Nephron progenitor cell (in vitro differentiated cells): Measurements from ENCODE around the gene TDRD15.

Experiments
- DNase-seq: peaks from one replicate; pipeline ENCODE4 v3.0.0; 2021
- H3K27ac Mint-ChIP-seq: 2 replicates; pipeline ENCODE4 v1.8.0; 2021; ENCODE audit warnings: mild to moderate bottlenecking, moderate library complexity, mixed read lengths
- H3K27me3 Mint-ChIP-seq: 2 replicates; pipeline ENCODE4 v1.8.0; 2021; ENCODE audit warnings: mild to moderate bottlenecking, low read depth, mixed read lengths; ENCODE audit not compliant: poor library complexity
- H3K36me3 Mint-ChIP-seq: 2 replicates; pipeline ENCODE4 v1.8.0; 2021; ENCODE audit warnings: low read depth, mixed read lengths
- H3K4me1 Mint-ChIP-seq: 2 replicates; pipeline ENCODE4 v1.8.0; 2021; ENCODE audit warnings: mixed read lengths
- H3K4me3 Mint-ChIP-seq: 2 replicates; pipeline ENCODE4 v1.8.0; 2021; ENCODE audit warnings: mild to moderate bottlenecking, moderate library complexity, mixed read lengths
- H3K9me3 Mint-ChIP-seq: 2 replicates; pipeline ENCODE4 v1.8.0; 2021; ENCODE audit warnings: mild to moderate bottlenecking, moderate library complexity, mixed read lengths
- TF ChIP-seq, protein P1 (sequence below): fragments of 200-600 bp; sonication (generic); IDR thresholded peaks from 2 replicates; pipeline ENCODE4 v1.5.0; 2021; ENCODE audit warnings: antibody characterized with exemption

Gene TDRD15

GRCh38 chr2:21123473-21124393 lies at the start of gene TDRD15:
TSS of gene TDRD15 (plus strand) at chr2:21123968. CDS start at chr2:21137468, 13,500 bp downstream.
- TF ChIP-seq, protein P1, sequence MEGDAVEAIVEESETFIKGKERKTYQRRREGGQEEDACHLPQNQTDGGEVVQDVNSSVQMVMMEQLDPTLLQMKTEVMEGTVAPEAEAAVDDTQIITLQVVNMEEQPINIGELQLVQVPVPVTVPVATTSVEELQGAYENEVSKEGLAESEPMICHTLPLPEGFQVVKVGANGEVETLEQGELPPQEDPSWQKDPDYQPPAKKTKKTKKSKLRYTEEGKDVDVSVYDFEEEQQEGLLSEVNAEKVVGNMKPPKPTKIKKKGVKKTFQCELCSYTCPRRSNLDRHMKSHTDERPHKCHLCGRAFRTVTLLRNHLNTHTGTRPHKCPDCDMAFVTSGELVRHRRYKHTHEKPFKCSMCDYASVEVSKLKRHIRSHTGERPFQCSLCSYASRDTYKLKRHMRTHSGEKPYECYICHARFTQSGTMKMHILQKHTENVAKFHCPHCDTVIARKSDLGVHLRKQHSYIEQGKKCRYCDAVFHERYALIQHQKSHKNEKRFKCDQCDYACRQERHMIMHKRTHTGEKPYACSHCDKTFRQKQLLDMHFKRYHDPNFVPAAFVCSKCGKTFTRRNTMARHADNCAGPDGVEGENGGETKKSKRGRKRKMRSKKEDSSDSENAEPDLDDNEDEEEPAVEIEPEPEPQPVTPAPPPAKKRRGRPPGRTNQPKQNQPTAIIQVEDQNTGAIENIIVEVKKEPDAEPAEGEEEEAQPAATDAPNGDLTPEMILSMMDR, result no peak
- Mint-ChIP-seq H3K4me1 (no peaks in the 10 kb centered on the region), H3K27me3 (peaks cover 5% of the 10 kb centered on the region), H3K36me3 (no peaks in the 10 kb centered on the region), H3K4me3 (no peak within 1 kb of the TSS), H3K27ac (no peak within 1 kb of the TSS), H3K9me3 (no peaks in the 10 kb centered on the region)
- DNase-seq, result no peak

DNA sequence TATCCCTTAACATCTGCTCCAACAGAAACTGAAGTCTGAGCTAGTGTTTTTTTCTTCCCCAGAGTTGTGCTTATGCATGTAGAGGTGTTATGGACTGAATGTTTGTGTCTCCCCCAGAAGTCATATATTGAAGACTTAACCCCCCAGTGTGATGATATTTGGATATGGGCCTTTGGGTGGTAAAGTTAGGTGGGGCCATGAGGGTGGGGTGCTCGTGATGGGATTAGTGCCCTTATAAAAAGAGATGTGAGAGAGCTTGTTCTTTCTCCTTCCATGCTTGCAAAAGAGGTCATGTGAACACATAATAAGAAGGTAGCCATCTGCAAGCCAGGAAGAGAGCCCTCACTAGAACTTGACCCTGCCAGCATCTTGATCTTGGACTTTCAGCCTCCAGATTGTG lies 45.5 kb upstream of the TDRD15 start:
- peaks cover 18% of the 10 kb centered on the region for H3K9me3 Mint-ChIP-seq
- TF ChIP-seq, protein P1, result no peak
- H3K27ac Mint-ChIP-seq, result no peak overlapping the region
- H3K27me3 Mint-ChIP-seq, result peaks cover under 1% of the 10 kb centered on the region
- DNase-seq, result no peak
- no peaks in the 10 kb centered on the region for H3K4me1 Mint-ChIP-seq
- no peak overlapping the region for H3K4me3 Mint-ChIP-seq
- H3K36me3 Mint-ChIP-seq, result no peaks in the 10 kb centered on the region

DNA sequence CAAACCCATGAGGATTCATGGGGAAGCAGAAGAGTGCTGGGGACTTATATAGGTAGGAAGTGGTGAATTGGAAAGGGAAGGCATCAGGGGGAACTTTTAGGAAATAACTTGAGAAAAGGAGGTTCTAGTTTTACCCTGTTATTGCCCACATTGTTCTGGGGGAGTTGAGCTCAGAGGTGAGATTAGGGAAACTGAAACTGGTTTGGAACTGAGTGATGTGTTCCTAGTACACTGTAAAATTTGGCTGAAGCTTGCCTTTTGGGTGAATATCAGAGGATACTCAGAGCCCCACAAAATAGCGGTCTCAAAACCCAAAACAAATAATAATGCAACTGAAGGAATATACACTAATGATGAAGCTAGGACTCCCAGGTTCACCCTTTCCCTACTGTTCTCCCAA lies 40.3 kb upstream of the TDRD15 start:
- Mint-ChIP-seq H3K36me3 (no peaks in the 10 kb centered on the region), H3K4me3 (no peak overlapping the region), H3K9me3 (peaks cover 14% of the 10 kb centered on the region), H3K4me1 (no peaks in the 10 kb centered on the region), H3K27ac (no peak overlapping the region), H3K27me3 (peaks cover 2% of the 10 kb centered on the region)
- DNase-seq, result no peak
- TF ChIP-seq, protein P1, result no peak

DNA sequence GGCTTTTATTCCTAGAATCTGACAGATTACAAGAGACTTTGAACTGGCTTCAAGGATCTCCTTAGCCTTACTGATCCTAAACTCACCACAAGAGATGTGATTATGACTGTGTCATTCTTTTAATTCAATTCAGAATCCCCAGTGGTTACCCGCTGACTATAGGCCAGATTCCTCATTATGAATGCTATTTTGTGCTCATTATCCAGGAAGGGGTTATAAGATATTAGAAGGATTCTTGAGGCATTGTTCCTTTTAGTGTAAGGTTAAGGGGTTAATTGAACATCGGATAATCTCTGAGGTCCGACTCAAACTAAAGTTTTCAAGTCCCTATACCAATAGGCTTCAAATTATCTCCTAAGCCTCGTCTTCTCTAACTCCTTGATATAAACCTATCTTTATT lies 39.4 kb upstream of the TDRD15 start:
- DNase-seq, result no peak
- peaks cover 6% of the 10 kb centered on the region for H3K27me3 Mint-ChIP-seq
- no peak overlapping the region for H3K27ac Mint-ChIP-seq
- H3K36me3 Mint-ChIP-seq, result no peaks in the 10 kb centered on the region
- TF ChIP-seq, protein P1, result no peak
- no peaks in the 10 kb centered on the region for H3K4me1 Mint-ChIP-seq
- no peak overlapping the region for H3K4me3 Mint-ChIP-seq
- H3K9me3 Mint-ChIP-seq, result peaks cover 9% of the 10 kb centered on the region

DNA sequence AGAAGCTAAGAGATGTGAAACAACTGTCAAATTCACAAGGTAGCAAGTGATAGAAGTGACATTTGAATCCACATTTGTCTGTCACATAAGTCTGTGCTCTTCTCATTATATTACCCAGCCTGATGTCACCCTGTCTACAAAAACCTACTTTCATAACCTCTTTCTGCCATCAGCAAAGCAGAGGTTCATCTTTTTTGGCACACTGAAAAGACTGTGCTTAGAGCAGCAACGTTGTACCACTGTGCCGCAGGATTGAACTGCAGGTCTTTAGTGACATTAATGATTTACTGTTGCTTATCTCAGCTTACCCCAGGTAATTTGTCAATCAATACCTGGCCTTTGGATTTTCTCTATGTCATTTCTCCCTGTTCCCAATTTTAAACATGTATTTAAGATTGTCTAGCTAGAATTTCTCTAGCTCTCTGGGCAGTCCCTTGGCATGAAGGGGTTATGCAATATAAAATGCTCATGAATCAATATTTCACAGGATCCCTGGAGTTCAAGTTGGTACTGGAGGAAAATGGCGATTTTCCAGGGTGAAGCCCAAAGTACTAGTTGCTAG lies 31.4 kb upstream of the TDRD15 start:
- no peaks in the 10 kb centered on the region for H3K36me3 Mint-ChIP-seq
- no peaks in the 10 kb centered on the region for H3K9me3 Mint-ChIP-seq
- H3K4me3 Mint-ChIP-seq, result no peak overlapping the region
- H3K27me3 Mint-ChIP-seq, result peaks cover 6% of the 10 kb centered on the region
- TF ChIP-seq, protein P1, result no peak
- no peak overlapping the region for H3K27ac Mint-ChIP-seq
- no peak for DNase-seq
- H3K4me1 Mint-ChIP-seq, result peaks cover 7% of the 10 kb centered on the region
